NT2/D1 (cell line): ENCODE data around the gene TAF15.

Experiments used
- DNase-seq: peaks from one replicate; pipeline ENCODE4 v3.0.0-alpha.2; 2011; ENCODE audit warnings: low read depth, low spot score
- H3K27me3 ChIP-seq: 2 replicates; pipeline ENCODE4 v1.6.0; 2011; ENCODE audit warnings: mild to moderate bottlenecking; ENCODE audit not compliant: insufficient read length, insufficient read depth
- H3K36me3 ChIP-seq: 2 replicates; pipeline ENCODE4 v1.6.1; 2011; ENCODE audit warnings: mild to moderate bottlenecking, low read length, mixed read lengths; ENCODE audit not compliant: insufficient read depth, insufficient read length
- H3K4me1 ChIP-seq: 2 replicates; pipeline ENCODE4 v1.5.1; 2011; ENCODE audit not compliant: insufficient read depth, insufficient read length
- H3K4me3 ChIP-seq: 2 replicates; pipeline ENCODE4 v1.5.1; 2011; ENCODE audit warnings: low read depth; ENCODE audit not compliant: insufficient read length
- H3K9ac ChIP-seq: 2 replicates; pipeline ENCODE4 v1.6.0; 2011; ENCODE audit warnings: low read depth; ENCODE audit not compliant: insufficient read length
- H3K9me3 ChIP-seq: 2 replicates; pipeline ENCODE4 v1.5.1; 2011; ENCODE audit warnings: mild to moderate bottlenecking, low read length; ENCODE audit not compliant: insufficient read depth
- SUZ12 ChIP-seq: IDR thresholded peaks from 2 replicates; pipeline ENCODE4 v1.6.1; 2011; ENCODE audit not compliant: insufficient read length, insufficient read depth; ENCODE audit errors: extremely low read depth
- YY1 ChIP-seq: IDR thresholded peaks from 2 replicates; pipeline ENCODE4 v1.6.1; 2011; ENCODE audit not compliant: insufficient read length, insufficient read depth
- ZNF274 ChIP-seq: IDR thresholded peaks from 2 replicates; pipeline ENCODE4 v1.6.1; 2011; ENCODE audit warnings: mild to moderate bottlenecking, low read depth, low read length

Gene TAF15

GRCh38 chr17:35786941-35787432, 22.3 kb upstream of the TAF15 start:
- Histone ChIP-seq H3K36me3 (no peaks in the 10 kb centered on the region), H3K4me3 (no peak overlapping the region), H3K4me1 (no peaks in the 10 kb centered on the region), H3K27me3 (no peaks in the 10 kb centered on the region), H3K9me3 (no peaks in the 10 kb centered on the region), H3K9ac (no peak overlapping the region)
- DNase-seq, result no peak
- no peak for TF ChIP-seq YY1
- TF ChIP-seq ZNF274, result no peak
- no peak for TF ChIP-seq SUZ12

- Histone ChIP-seq H3K9me3 (no peaks in the 10 kb centered on the region), H3K4me1 (no peaks in the 10 kb centered on the region), H3K9ac (no peak overlapping the region), H3K4me3 (no peak overlapping the region), H3K27me3 (peaks cover 6% of the 10 kb centered on the region), H3K36me3 (no peaks in the 10 kb centered on the region)
- no peak for DNase-seq
- TF ChIP-seq ZNF274 (no peak), SUZ12 (no peak), YY1 (no peak)
These were observed 20.6 kb upstream of the TAF15 start for GRCh38 chr17:35788477-35789368.

- no peak overlapping the region for H3K4me3 ChIP-seq
- H3K4me1 ChIP-seq, result peaks cover 1% of the 10 kb centered on the region
- TF ChIP-seq YY1, result no peak
- no peak for TF ChIP-seq SUZ12
- no peak for TF ChIP-seq ZNF274
- no peaks in the 10 kb centered on the region for H3K36me3 ChIP-seq
- no peaks in the 10 kb centered on the region for H3K9me3 ChIP-seq
- no peak overlapping the region for H3K9ac ChIP-seq
- peaks cover 27% of the 10 kb centered on the region for H3K27me3 ChIP-seq
- no peak for DNase-seq
These were observed 18.4 kb upstream of the TAF15 start for GRCh38 chr17:35790841-35791240.

GRCh38 chr17:35791681-35792350, 17.5 kb upstream of the TAF15 start:
- no peak overlapping the region for H3K4me3 ChIP-seq
- no peak overlapping the region for H3K9ac ChIP-seq
- H3K36me3 ChIP-seq, result no peaks in the 10 kb centered on the region
- peaks cover 37% of the 10 kb centered on the region for H3K27me3 ChIP-seq
- no peak for DNase-seq
- H3K9me3 ChIP-seq, result no peaks in the 10 kb centered on the region
- H3K4me1 ChIP-seq, result peaks cover 1% of the 10 kb centered on the region
- TF ChIP-seq YY1, result no peak
- TF ChIP-seq ZNF274, result no peak
- no peak for TF ChIP-seq SUZ12

- H3K4me3 ChIP-seq, result no peak overlapping the region
- no peaks in the 10 kb centered on the region for H3K36me3 ChIP-seq
- no peak for TF ChIP-seq SUZ12
- TF ChIP-seq ZNF274, result no peak
- no peak for TF ChIP-seq YY1
- DNase-seq, result no peak
- peaks cover 1% of the 10 kb centered on the region for H3K4me1 ChIP-seq
- H3K27me3 ChIP-seq, result peaks cover 50% of the 10 kb centered on the region
- no peak overlapping the region for H3K9ac ChIP-seq
- H3K9me3 ChIP-seq, result no peaks in the 10 kb centered on the region
These were observed 16.0 kb upstream of the TAF15 start for GRCh38 chr17:35793257-35793656.

- no peaks in the 10 kb centered on the region for H3K9me3 ChIP-seq
- no peak for DNase-seq
- peaks cover 1% of the 10 kb centered on the region for H3K4me1 ChIP-seq
- H3K27me3 ChIP-seq, result peaks cover 51% of the 10 kb centered on the region
- TF ChIP-seq SUZ12 (no peak), ZNF274 (no peak)
- peak within 1 kb of the TSS; percentile 47 for H3K9ac ChIP-seq
- peak within 1 kb of the TSS; percentile 57 for H3K4me3 ChIP-seq
- H3K36me3 ChIP-seq, result no peaks in the 10 kb centered on the region
These were observed 14.0 kb upstream of the TAF15 start, which contains the start of gene MMP28 for GRCh38 chr17:35795007-35795870. TSS of gene MMP28 (minus strand) at chr17:35795641. CDS start at chr17:35795377, 264 bp downstream.
